H1 (cell line): ENCODE measurements around the gene GABPA. TPM values are rescaled to one million over a fixed set of nuclear protein-coding genes. Genes with fewer than 3 reads are reported as not detected.

Source experiments
- CTCF ChIA-PET: fragments of 300-600 bp; sonication (Branson Sonifier 250); formaldehyde crosslinking; loops from one replicate; lab custom pipeline; 2021; ENCODE audit not compliant: partially characterized antibody; lab: Charles Lee
- POLR2A ChIA-PET: fragments of 300-600 bp; sonication (Branson Sonifier 250); formaldehyde crosslinking; loops from one replicate; lab custom pipeline; 2021; ENCODE audit warnings: inconsistent platforms; ENCODE audit not compliant: partially characterized antibody; lab: Charles Lee
- DNase-seq, 2 experiments: peaks; one replicate each; pipeline versions ENCODE4 v3.0.0 to v3.0.0-alpha.2; 2010 to 2022; ENCODE audit warnings: low spot score in 2 of 2, low read depth in 1 of 2, mixed read lengths in 1 of 2
- FAIRE-seq: peaks from 2 replicates; lab custom pipeline; 2011; peaks lifted over from hg19 to GRCh38; lab: Jason Lieb, UNC
- H2AFZ ChIP-seq: 2 replicates; pipeline ENCODE4 v1.8.1; 2012; ENCODE audit warnings: low read length, inconsistent platforms
- H2AK5ac ChIP-seq: 2 replicates; pipeline ENCODE4 v1.6.1; 2013; ENCODE audit warnings: low read depth, low read length
- H2BK120ac ChIP-seq: replicated peaks from 2 replicates; pipeline ENCODE3; 2013; ENCODE audit warnings: low read depth, low read length, inconsistent platforms
- H2BK12ac ChIP-seq: 2 replicates; pipeline ENCODE4 v1.6.1; 2013; ENCODE audit warnings: low read depth, low read length
- H2BK15ac ChIP-seq: 2 replicates; pipeline ENCODE4 v1.6.1; 2013; ENCODE audit warnings: low read length
- H2BK20ac ChIP-seq: 2 replicates; pipeline ENCODE4 v1.6.1; 2013; ENCODE audit warnings: low read length
- H2BK5ac ChIP-seq: 2 replicates; pipeline ENCODE4 v1.6.1; 2013; ENCODE audit warnings: low read depth, low read length
- H3K14ac ChIP-seq: 2 replicates; pipeline ENCODE4 v1.6.1; 2013; ENCODE audit warnings: inconsistent platforms; ENCODE audit not compliant: insufficient read length
- H3K18ac ChIP-seq: 2 replicates; pipeline ENCODE4 v1.6.1; 2013; ENCODE audit warnings: low read length; ENCODE audit errors: extremely low read depth
- H3K23ac ChIP-seq: 2 replicates; pipeline ENCODE4 v1.6.1; 2013; ENCODE audit warnings: inconsistent platforms; ENCODE audit not compliant: insufficient read length
- H3K23me2 ChIP-seq: 2 replicates; pipeline ENCODE4 v1.6.1; 2013; ENCODE audit warnings: low read depth, low read length
- H3K27ac ChIP-seq: 2 replicates; pipeline ENCODE4 v1.6.1; 2011; ENCODE audit warnings: low read depth, low read length, inconsistent platforms
- H3K27me3 ChIP-seq, 4 experiments: replicated peaks in 1 of 4; 1 replicate in 1 of 4; 2 replicates in 3 of 4; pipeline versions ENCODE4 v1.6.1 to v1.8.1; 2011 to 2013; ENCODE audit warnings: low read length in 3 of 4, mild to moderate bottlenecking in 3 of 4, inconsistent platforms in 2 of 4, mixed read lengths in 2 of 4, moderate library complexity in 1 of 4; ENCODE audit not compliant: control insufficient read depth in 3 of 4, insufficient read depth in 3 of 4; ENCODE audit errors: extremely low read depth in 1 of 4
- H3K36me3 ChIP-seq, 4 experiments: 2 replicates each; pipeline versions ENCODE4 v1.6.1 to v1.8.1; 2011 to 2013; ENCODE audit warnings: mild to moderate bottlenecking in 4 of 4, low read length in 3 of 4, moderate library complexity in 2 of 4, control low read depth in 1 of 4, inconsistent platforms in 1 of 4; ENCODE audit not compliant: insufficient read depth in 4 of 4, control insufficient read depth in 2 of 4
- H3K4ac ChIP-seq: replicated peaks from 2 replicates; pipeline ENCODE3; 2013; ENCODE audit warnings: low read length, low read depth, mixed read lengths, inconsistent platforms; ENCODE audit not compliant: insufficient read length
- H3K4me1 ChIP-seq, 4 experiments: replicated peaks in 1 of 4; 1 replicate in 1 of 4; 2 replicates in 3 of 4; pipeline versions ENCODE4 v1.6.1 to v1.8.1; 2011 to 2013; ENCODE audit warnings: low read length in 3 of 4, inconsistent platforms in 2 of 4, mixed read lengths in 1 of 4; ENCODE audit not compliant: insufficient read depth in 4 of 4, control insufficient read depth in 3 of 4
- H3K4me2 ChIP-seq, 2 experiments: 2 replicates each; pipeline versions ENCODE4 v1.6.1 to v1.8.1; 2011 to 2013; ENCODE audit warnings: low read depth in 2 of 2, low read length in 2 of 2, control low read depth in 1 of 2, inconsistent platforms in 1 of 2, mild to moderate bottlenecking in 1 of 2; ENCODE audit not compliant: insufficient read depth in 1 of 2
- H3K4me3 ChIP-seq, 4 experiments: fragments of 200-600, 300-600 bp in 1 of 4; sonication (generic), shearing (Covaris generic), sonication (Bioruptor Twin) in 1 of 4; 2 replicates each; pipeline versions ENCODE4 v1.5.1 to v1.8.1; 2011 to 2016; ENCODE audit warnings: low read length in 4 of 4, low read depth in 3 of 4, control low read depth in 2 of 4, inconsistent platforms in 2 of 4, mild to moderate bottlenecking in 2 of 4, mixed read lengths in 1 of 4, moderate library complexity in 1 of 4; ENCODE audit not compliant: insufficient read depth in 2 of 4; ENCODE audit errors: extremely low read depth in 1 of 4
- H3K56ac ChIP-seq: replicated peaks from 2 replicates; pipeline ENCODE3; 2013; ENCODE audit warnings: low read depth, mild to moderate bottlenecking, mixed read lengths, low read length, inconsistent platforms; ENCODE audit not compliant: insufficient read length
- H3K79me1 ChIP-seq: 2 replicates; pipeline ENCODE4 v1.6.1; 2013; ENCODE audit warnings: low read depth, low read length, control low read depth
- H3K79me2 ChIP-seq, 2 experiments: 2 replicates each; pipeline versions ENCODE4 v1.6.1 to v1.8.1; 2012 to 2013; ENCODE audit warnings: low read length in 2 of 2, mild to moderate bottlenecking in 2 of 2, inconsistent platforms in 1 of 2; ENCODE audit not compliant: insufficient read depth in 2 of 2, control insufficient read depth in 1 of 2
- H3K9ac ChIP-seq, 4 experiments: replicated peaks in 1 of 4; 1 replicate in 1 of 4; 2 replicates in 3 of 4; pipeline versions ENCODE4 v1.6.1 to v1.8.1; 2011 to 2013; ENCODE audit warnings: low read depth in 3 of 4, low read length in 3 of 4, control low read depth in 2 of 4, mild to moderate bottlenecking in 2 of 4, moderate library complexity in 2 of 4, inconsistent platforms in 1 of 4; ENCODE audit errors: extremely low read depth in 1 of 4
- H3K9me3 ChIP-seq, 2 experiments: 2 replicates each; pipeline versions ENCODE4 v1.6.1 to v1.8.1; 2012 to 2013; ENCODE audit warnings: mild to moderate bottlenecking in 2 of 2, moderate library complexity in 2 of 2, control low read depth in 1 of 2, inconsistent platforms in 1 of 2, low read depth in 1 of 2, low read length in 1 of 2, mixed read lengths in 1 of 2; ENCODE audit not compliant: insufficient read depth in 2 of 2
- H4K20me1 ChIP-seq, 2 experiments: replicated peaks in 1 of 2; 2 replicates each; pipeline versions ENCODE3 to v1.8.1; 2011 to 2013; ENCODE audit warnings: inconsistent platforms in 2 of 2, low read length in 2 of 2, mild to moderate bottlenecking in 1 of 2; ENCODE audit not compliant: insufficient read depth in 2 of 2, control insufficient read depth in 1 of 2
- H4K5ac ChIP-seq: 2 replicates; pipeline ENCODE4 v1.6.1; 2013; ENCODE audit warnings: low read length, low read depth, mixed read lengths, inconsistent platforms; ENCODE audit not compliant: insufficient read length
- H4K8ac ChIP-seq: 2 replicates; pipeline ENCODE4 v1.8.0; 2013; ENCODE audit warnings: mild to moderate bottlenecking, moderate library complexity, low read length, inconsistent platforms; ENCODE audit not compliant: insufficient read depth; ENCODE audit errors: extremely low read depth
- H4K91ac ChIP-seq: replicated peaks from 2 replicates; pipeline ENCODE3; 2013; ENCODE audit warnings: low read length, mixed read lengths, inconsistent platforms; ENCODE audit not compliant: insufficient read length
- BACH1 ChIP-seq: IDR thresholded peaks from 2 replicates; pipeline ENCODE4 v1.6.1; 2012; ENCODE audit warnings: low read length, improper control_type of control experiment
- CREB1 ChIP-seq: IDR thresholded peaks from 2 replicates; pipeline ENCODE4 v1.6.1; 2012; ENCODE audit warnings: inconsistent platforms
- FOSL1 ChIP-seq: IDR thresholded peaks from 2 replicates; pipeline ENCODE4 v1.6.1; 2011; ENCODE audit warnings: mild to moderate bottlenecking, low read depth, low read length, moderate library complexity; ENCODE audit not compliant: insufficient read depth
- KDM4A ChIP-seq: IDR thresholded peaks from one replicate; pipeline ENCODE4 v1.7.1; 2012; ENCODE audit warnings: low read depth, mild to moderate bottlenecking, moderate library complexity, low read length, inconsistent platforms; ENCODE audit not compliant: severe bottlenecking
- RFX5 ChIP-seq: IDR thresholded peaks from 2 replicates; pipeline ENCODE4 v1.6.1; 2011; ENCODE audit warnings: low read depth, low read length, improper control_type of control experiment, borderline replicate concordance
- SIX5 ChIP-seq: IDR thresholded peaks from 2 replicates; pipeline ENCODE4 v1.6.1; 2011; ENCODE audit warnings: mild to moderate bottlenecking, low read depth, low read length
- SRF ChIP-seq: IDR thresholded peaks from 2 replicates; pipeline ENCODE4 v1.6.1; 2011; ENCODE audit warnings: mild to moderate bottlenecking, low read depth, low read length, moderate library complexity
- SUZ12 ChIP-seq: fragments of 200-600 bp; sonication (generic); IDR thresholded peaks from 2 replicates; pipeline ENCODE4 v1.6.1; 2012; ENCODE audit warnings: mild to moderate bottlenecking, inconsistent platforms, low read length, moderate library complexity, mixed read lengths
- TAF7 ChIP-seq: optimal IDR thresholded peaks from 2 replicates; pipeline ENCODE3; 2011; ENCODE audit warnings: low read depth, mild to moderate bottlenecking, inconsistent platforms, low read length, moderate library complexity, borderline replicate concordance
- WGBS, 2 experiments: shearing (Covaris generic) in 1 of 2; methylation state at CpG; one replicate each; pipeline versions ENCODE4 v1.1.6 to v1.1.7; 2013 to 2015; ENCODE audit warnings: low lambda C conversion rate in 2 of 2, mixed read lengths in 2 of 2, inconsistent platforms in 1 of 2, low coverage in 1 of 2, missing lambda C conversion rate in 1 of 2; ENCODE audit not compliant: insufficient replicate concordance in 2 of 2, insufficient coverage in 1 of 2, insufficient read length in 1 of 2; ENCODE audit errors: extremely low coverage in 1 of 2, missing lambda C conversion rate in 1 of 2; 5-methylcytosine and 5-hydroxymethylcytosine counted together
- polyA plus RNA-seq, 7 experiments: library from polyadenylated mRNA; depleted of rRNA in 3 of 7; stranded (reverse) in 5 of 7; unstranded in 2 of 7; fragments of >200 nt in 5 of 7; fragments of 200-250 nt in 2 of 7; gene quantifications; 1 replicate in 5 of 7; 2 replicates in 1 of 7; 4 replicates in 1 of 7; pipeline versions ENCODE4 v1.2.1 to v1.2.3, GENCODE V29; 2011 to 2013; ENCODE audit warnings: missing spikeins in 2 of 7, mixed read lengths in 2 of 7
- total RNA-seq: library from RNA; stranded (reverse); fragmentation: NEBNext Ultra II Directional; extraction: Animal tissue kit (Norgen Biotek cat#: 25700); gene quantifications from 2 replicates; pipeline ENCODE4 v1.2.1, GENCODE V29; 2021
- TF ChIP-seq, protein P1 (sequence below): IDR thresholded peaks from 2 replicates; pipeline ENCODE4 v1.6.1; 2012; ENCODE audit warnings: inconsistent platforms
- TF ChIP-seq, protein P2 (sequence below): IDR thresholded peaks from 2 replicates; pipeline ENCODE4 v1.6.1; 2011; ENCODE audit warnings: low read length, improper control_type of control experiment
- TF ChIP-seq, protein P3 (sequence below): IDR thresholded peaks from 2 replicates; pipeline ENCODE4 v1.6.1; 2011; ENCODE audit warnings: low read depth, mild to moderate bottlenecking, low read length; ENCODE audit not compliant: insufficient read depth

The GABPA gene
- total and polyA plus RNA-seq, 2 of the 8 experiments (the other 6 are each of a cell fraction or from before 2014, with no cell fraction given) = 5.2 to 22.2 TPM

DNA sequence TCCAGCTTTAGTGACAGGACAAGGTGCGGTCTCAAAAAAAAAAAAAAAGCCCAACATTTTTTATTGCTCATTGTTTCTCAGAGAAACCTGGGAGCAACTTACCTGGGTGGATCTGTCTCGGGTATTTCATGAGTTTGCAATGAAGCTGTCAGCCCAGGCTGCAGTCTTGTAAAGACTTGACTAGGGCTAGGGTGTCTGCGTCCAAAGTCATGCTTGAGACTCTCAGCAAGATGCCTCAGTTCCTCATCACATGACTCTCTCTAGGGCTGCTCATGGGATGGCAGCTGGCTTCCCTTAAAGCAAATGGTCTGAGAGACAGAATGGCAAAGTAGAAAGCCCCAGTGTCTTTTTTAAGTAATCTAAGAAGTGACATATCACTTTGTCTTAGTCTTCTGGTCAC, 8.1 kb downstream of the GABPA start:
- Histone ChIP-seq H3K36me3 (peaks cover 0 to 10% (median 2%) of the 10 kb centered on the region in 4 experiments; a peak in 4 of 8 replicates), H2AFZ (no peak overlapping the region), H3K27me3 (no peaks in the 10 kb centered on the region), H3K18ac (no peak overlapping the region), H3K4me1 (no peaks in the 10 kb centered on the region), H3K4me3 (no peak overlapping the region), H3K9ac (no peak overlapping the region), H2BK120ac (no peak overlapping the region), H4K8ac (no peak overlapping the region), H2BK5ac (no peak overlapping the region), H2BK20ac (no peak overlapping the region), H4K20me1 (no peaks in the 10 kb centered on the region), H4K5ac (no peak overlapping the region), H3K79me2 (peaks cover 0 to 36% of the 10 kb centered on the region in 2 experiments; a peak in 3 of 4 replicates), H2BK12ac (no peak overlapping the region), H3K27ac (no peak overlapping the region), H3K23me2 (no peaks in the 10 kb centered on the region), H4K91ac (no peak overlapping the region), H3K9me3 (no peaks in the 10 kb centered on the region), H3K4ac (no peak overlapping the region), H2BK15ac (no peak overlapping the region), H3K4me2 (no peak overlapping the region), H3K23ac (no peak overlapping the region), H3K14ac (no peak overlapping the region), H3K56ac (no peak overlapping the region), H2AK5ac (no peak overlapping the region), H3K79me1 (no peaks in the 10 kb centered on the region)
- 90% methylated on average over 3 of the region's 3 CpGs; no CpG with 5 or more reads in 1 of the 2 experiments for WGBS, 2 experiments
- FAIRE-seq (no peak), DNase-seq (no peak)
- POLR2A ChIA-PET = interaction anchor here (1.2 kb wide), 1 partner anchor 8 kb away, joined by 3 read pairs; no protein-coding TSS in a partner anchor
- CTCF ChIA-PET = interaction anchor here (0.7 to 2.1 kb wide), 2 partner anchors 82 to 134 kb away, joined by 3 to 7 read pairs; no protein-coding TSS in a partner anchor
- TF ChIP-seq CREB1 = no peak
- TF ChIP-seq, protein P1, sequence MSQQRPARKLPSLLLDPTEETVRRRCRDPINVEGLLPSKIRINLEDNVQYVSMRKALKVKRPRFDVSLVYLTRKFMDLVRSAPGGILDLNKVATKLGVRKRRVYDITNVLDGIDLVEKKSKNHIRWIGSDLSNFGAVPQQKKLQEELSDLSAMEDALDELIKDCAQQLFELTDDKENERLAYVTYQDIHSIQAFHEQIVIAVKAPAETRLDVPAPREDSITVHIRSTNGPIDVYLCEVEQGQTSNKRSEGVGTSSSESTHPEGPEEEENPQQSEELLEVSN = no peak
- TF ChIP-seq, protein P2, sequence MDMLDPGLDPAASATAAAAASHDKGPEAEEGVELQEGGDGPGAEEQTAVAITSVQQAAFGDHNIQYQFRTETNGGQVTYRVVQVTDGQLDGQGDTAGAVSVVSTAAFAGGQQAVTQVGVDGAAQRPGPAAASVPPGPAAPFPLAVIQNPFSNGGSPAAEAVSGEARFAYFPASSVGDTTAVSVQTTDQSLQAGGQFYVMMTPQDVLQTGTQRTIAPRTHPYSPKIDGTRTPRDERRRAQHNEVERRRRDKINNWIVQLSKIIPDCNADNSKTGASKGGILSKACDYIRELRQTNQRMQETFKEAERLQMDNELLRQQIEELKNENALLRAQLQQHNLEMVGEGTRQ = no peak
- no peak for TF ChIP-seq SUZ12
- no peak for TF ChIP-seq TAF7
- TF ChIP-seq KDM4A = no peak
- TF ChIP-seq FOSL1 = no peak
- no peak for TF ChIP-seq SIX5
- TF ChIP-seq BACH1 = no peak
- TF ChIP-seq RFX5 = no peak
- TF ChIP-seq SRF = no peak
- TF ChIP-seq, protein P3, sequence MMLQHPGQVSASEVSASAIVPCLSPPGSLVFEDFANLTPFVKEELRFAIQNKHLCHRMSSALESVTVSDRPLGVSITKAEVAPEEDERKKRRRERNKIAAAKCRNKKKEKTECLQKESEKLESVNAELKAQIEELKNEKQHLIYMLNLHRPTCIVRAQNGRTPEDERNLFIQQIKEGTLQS = no peak
